ENCODE results near the gene SELENOH.

SELENOH gene

DNA sequence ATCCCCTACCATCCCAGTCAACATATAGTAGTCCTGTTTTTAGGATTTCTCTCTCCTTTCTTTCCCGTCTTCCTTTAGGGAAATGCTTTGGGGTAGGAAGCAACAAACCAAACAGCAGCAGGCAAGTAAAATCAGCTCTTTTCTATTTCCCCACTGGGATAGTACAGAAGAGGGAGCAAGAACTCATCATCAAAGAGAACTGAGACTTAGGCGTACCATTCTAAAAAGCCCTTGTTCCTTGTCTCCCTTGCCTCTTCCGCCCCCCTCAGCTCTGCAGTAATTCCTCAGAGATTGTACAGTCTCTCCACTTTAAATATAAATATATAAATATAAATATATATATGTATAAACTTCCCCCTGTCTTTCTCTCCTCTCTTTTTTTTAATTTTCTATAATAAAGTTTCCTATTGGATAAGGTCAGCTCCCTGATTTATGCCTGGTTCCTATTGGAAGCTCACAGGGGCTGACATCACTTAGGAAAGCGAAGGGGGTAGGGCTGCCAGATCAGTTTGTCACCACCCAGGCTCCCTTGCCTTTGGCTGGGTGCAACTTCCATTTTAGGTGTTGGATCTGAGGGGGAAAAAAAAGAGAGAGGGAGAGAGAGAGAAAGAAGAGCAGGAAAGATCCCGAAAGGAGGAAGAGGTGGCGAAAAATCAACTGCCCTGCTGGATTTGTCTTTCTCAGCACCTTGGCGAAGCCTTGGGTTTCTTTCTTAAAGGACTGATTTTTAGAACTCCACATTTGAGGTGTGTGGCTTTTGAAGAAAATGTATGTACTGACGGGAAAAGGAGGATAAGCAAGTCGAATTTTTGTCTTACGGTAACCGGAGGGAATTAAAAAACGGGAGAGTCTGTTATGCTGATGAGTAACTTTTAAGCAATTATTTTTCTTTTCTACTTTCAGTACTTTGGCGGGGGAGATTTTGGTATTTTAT, 20.3 kb downstream of the SELENOH start, which contains the start of gene CTNND1:
Gene CTNND1, plus strand, starts transcription at position 502 of the 934 bp plus-strand sequence. CDS start 29,677 bp downstream, outside the sequence.
- POLR2A ChIA-PET = interaction anchor here (0.6 to 2.8 kb wide), 6 partner anchors 10 to 21 kb away, joined by 3 to 9 read pairs (median 4); partner anchors contain the start of gene BTBD18
- CTCF ChIA-PET = interaction anchor here (1.2 to 10.8 kb wide), 8 partner anchors 10 to 235 kb away, joined by 3 to 92 read pairs (median 6); partner anchors contain the start of gene BTBD18
- TF ChIP-seq, protein P1, sequence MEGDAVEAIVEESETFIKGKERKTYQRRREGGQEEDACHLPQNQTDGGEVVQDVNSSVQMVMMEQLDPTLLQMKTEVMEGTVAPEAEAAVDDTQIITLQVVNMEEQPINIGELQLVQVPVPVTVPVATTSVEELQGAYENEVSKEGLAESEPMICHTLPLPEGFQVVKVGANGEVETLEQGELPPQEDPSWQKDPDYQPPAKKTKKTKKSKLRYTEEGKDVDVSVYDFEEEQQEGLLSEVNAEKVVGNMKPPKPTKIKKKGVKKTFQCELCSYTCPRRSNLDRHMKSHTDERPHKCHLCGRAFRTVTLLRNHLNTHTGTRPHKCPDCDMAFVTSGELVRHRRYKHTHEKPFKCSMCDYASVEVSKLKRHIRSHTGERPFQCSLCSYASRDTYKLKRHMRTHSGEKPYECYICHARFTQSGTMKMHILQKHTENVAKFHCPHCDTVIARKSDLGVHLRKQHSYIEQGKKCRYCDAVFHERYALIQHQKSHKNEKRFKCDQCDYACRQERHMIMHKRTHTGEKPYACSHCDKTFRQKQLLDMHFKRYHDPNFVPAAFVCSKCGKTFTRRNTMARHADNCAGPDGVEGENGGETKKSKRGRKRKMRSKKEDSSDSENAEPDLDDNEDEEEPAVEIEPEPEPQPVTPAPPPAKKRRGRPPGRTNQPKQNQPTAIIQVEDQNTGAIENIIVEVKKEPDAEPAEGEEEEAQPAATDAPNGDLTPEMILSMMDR (IDR thresholded peaks at IDR 0.05; ENCODE audit: control extremely low read depth, extremely low read depth, low read depth, missing control alignments) = no peak
- DNase-seq (ENCODE audit: extremely low spot score) = peak; percentile 87

DNA sequence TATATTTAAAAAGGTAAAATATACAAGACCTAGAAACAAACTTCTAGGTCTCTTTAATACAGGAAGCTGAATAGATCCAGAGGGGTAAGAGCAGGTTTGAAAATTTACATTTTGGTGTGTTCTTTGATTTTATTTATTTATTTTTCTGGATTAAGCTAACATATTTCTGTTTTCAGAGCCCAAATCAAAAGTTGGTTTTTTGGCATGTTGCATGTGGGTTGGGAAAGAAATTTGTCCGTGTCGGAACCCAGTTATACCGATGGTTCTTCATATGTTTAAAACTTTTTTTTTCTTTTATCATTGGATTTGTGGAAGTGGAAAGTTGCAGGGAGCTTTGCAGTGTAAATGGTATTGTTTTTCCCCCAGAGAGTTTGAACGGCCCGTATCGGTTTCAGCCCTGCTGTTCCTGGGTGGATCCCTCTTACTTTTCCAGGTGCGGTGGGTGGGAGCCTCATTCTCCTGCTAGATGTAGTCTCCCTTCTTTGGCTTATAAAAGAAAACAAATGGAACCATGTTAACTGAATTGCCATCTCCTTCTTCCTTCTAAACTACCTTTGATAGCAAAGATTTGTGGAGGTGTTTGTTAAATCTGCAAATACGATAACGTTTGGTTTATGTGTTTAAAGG, 21.1 kb downstream of the SELENOH start:
- TF ChIP-seq, protein P1 (IDR thresholded peaks at IDR 0.05; ENCODE audit: control extremely low read depth, extremely low read depth, low read depth, missing control alignments) = no peak
- CTCF ChIA-PET = interaction anchor here (1.0 to 10.8 kb wide), 9 partner anchors 9 to 236 kb away, joined by 3 to 92 read pairs (median 5); partner anchors contain the start of gene BTBD18
- POLR2A ChIA-PET = interaction anchor here (2.8 kb wide), 1 partner anchor 18 kb away, joined by 9 read pairs; no protein-coding TSS in a partner anchor
- no peak for DNase-seq (ENCODE audit: extremely low spot score)

DNA sequence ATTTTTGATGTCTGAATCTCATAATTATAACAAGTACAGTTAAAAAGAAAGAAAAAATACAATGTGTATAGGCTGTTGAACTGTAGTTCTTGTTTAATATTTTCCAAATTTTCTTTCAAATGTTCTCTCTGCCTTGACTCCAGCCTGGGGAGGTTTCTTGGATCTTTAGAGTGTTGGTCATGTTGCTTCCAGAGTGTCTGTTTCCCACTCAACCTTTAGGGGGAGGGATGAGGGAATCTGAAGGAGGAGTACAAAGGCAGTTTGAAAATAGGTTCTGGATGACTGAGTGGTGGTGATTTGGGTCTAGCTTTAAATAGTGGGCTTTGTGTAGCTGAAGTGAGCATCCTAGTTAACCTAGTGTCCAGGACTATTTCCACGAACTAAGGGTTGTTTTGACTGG, 22.3 kb downstream of the SELENOH start:
- TF ChIP-seq, protein P1 (IDR thresholded peaks at IDR 0.05; ENCODE audit: control extremely low read depth, extremely low read depth, low read depth, missing control alignments) = no peak
- no peak for DNase-seq (ENCODE audit: extremely low spot score)
- POLR2A ChIA-PET = interaction anchor here (0.5 to 2.8 kb wide), 3 partner anchors 10 to 19 kb away, joined by 3 to 9 read pairs (median 4); no protein-coding TSS in a partner anchor
- CTCF ChIA-PET = interaction anchor here (0.7 to 10.8 kb wide), 10 partner anchors 8 to 805 kb away, joined by 3 to 92 read pairs (median 4); partner anchors contain the start of gene BTBD18

DNA sequence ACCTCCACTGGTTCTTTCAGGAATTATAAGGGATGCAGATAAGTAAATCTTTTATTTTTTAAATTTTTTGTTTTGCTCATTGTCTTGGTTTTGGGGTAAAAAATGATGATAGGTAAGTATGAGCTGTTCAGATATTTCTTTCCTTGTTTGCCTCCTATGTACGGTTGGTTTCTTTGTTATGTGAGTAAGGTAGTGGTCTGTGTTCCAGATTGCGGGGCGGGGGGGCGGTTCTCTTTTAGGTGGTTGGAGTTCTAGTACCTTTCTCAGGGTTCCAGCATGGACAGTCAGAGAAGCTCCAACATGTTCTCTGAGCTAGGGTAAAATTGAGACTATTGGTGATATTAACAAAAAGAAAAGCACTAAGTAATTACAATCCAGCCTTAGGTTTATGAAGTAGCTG, 22.7 kb downstream of the SELENOH start:
- TF ChIP-seq, protein P1 (IDR thresholded peaks at IDR 0.05; ENCODE audit: control extremely low read depth, extremely low read depth, low read depth, missing control alignments) = no peak
- ChIA-PET CTCF (interaction anchor here (0.7 to 10.8 kb wide), 9 partner anchors 12 to 805 kb away, joined by 3 to 92 read pairs (median 4); partner anchors contain the start of gene BTBD18), POLR2A (interaction anchor here (0.5 to 1.7 kb wide), 3 partner anchors 9 to 20 kb away, joined by 3 to 4 read pairs (median 4); no protein-coding TSS in a partner anchor)
- DNase-seq (ENCODE audit: extremely low spot score) = no peak

DNA sequence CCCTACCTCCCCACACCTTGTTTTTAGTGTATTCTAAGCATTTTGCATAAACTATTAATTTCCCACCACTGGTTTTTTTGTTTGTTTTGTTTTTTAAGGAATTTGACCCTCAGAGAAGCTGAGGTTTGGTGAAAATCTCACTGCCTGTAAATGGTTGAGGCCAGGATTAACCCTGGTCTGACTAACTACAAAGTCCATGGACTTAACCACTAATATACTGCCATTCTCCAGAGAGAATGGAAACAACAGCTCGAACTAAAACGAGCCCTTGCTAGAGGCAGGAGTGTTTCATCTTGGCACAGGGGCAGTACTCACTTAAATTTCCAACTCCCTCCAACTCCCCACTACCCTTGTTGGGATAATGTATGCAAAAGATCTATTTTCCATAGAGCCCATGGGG, 23.3 kb downstream of the SELENOH start:
- POLR2A ChIA-PET = interaction anchor here (0.7 to 1.7 kb wide), 2 partner anchors 14 to 20 kb away, joined by 3 to 4 read pairs; no protein-coding TSS in a partner anchor
- DNase-seq (ENCODE audit: extremely low spot score) = no peak
- TF ChIP-seq, protein P1 (IDR thresholded peaks at IDR 0.05; ENCODE audit: control extremely low read depth, extremely low read depth, low read depth, missing control alignments) = no peak
- CTCF ChIA-PET = interaction anchor here (0.7 to 10.8 kb wide), 9 partner anchors 13 to 804 kb away, joined by 3 to 92 read pairs (median 4); partner anchors contain the start of gene BTBD18

Measured in GM10248 (cell line).